Retinal pigment epithelial cell (primary cell): ENCODE results near the gene SYNGAP1.

ENCODE experiments used
- DNase-seq: peaks from one replicate; pipeline ENCODE4 v3.0.0-alpha.2; 2010; ENCODE audit warnings: low read depth
- H3K4me3 ChIP-seq: 2 replicates; pipeline ENCODE4 v1.5.1; 2011; ENCODE audit warnings: mild to moderate bottlenecking, low read length, control low read depth, moderate library complexity
- TF ChIP-seq, protein P1 (sequence below): conservative IDR thresholded peaks from 2 replicates; pipeline ENCODE4 v1.5.1; 2011; ENCODE audit warnings: low read depth, low read length, control low read depth, inconsistent platforms

The SYNGAP1 gene

GRCh38 chr6:33453393-33454008 is 33.6 kb downstream of the SYNGAP1 start:
- peak overlapping the region; percentile 89 for H3K4me3 ChIP-seq
- TF ChIP-seq, protein P1, sequence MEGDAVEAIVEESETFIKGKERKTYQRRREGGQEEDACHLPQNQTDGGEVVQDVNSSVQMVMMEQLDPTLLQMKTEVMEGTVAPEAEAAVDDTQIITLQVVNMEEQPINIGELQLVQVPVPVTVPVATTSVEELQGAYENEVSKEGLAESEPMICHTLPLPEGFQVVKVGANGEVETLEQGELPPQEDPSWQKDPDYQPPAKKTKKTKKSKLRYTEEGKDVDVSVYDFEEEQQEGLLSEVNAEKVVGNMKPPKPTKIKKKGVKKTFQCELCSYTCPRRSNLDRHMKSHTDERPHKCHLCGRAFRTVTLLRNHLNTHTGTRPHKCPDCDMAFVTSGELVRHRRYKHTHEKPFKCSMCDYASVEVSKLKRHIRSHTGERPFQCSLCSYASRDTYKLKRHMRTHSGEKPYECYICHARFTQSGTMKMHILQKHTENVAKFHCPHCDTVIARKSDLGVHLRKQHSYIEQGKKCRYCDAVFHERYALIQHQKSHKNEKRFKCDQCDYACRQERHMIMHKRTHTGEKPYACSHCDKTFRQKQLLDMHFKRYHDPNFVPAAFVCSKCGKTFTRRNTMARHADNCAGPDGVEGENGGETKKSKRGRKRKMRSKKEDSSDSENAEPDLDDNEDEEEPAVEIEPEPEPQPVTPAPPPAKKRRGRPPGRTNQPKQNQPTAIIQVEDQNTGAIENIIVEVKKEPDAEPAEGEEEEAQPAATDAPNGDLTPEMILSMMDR: no peak
- DNase-seq: no peak

- peak within 1 kb of the TSS; percentile 89 for H3K4me3 ChIP-seq
- TF ChIP-seq, protein P1: no peak
- peak; percentile 85 for DNase-seq
Measured at GRCh38 chr6:33454009-33454946, 34.4 kb downstream of the SYNGAP1 start, which contains the start of gene ZBTB9. TSS of gene ZBTB9 (plus strand) at chr6:33454576. CDS start at chr6:33455101, 525 bp downstream.

- TF ChIP-seq, protein P1: no peak
- no peak for DNase-seq
- H3K4me3 ChIP-seq: peak overlapping the region; percentile 89
Measured at GRCh38 chr6:33455051-33455450, 35.2 kb downstream of the SYNGAP1 start.

GRCh38 chr6:33456156-33456555 is 36.3 kb downstream of the SYNGAP1 start:
- TF ChIP-seq, protein P1: no peak
- H3K4me3 ChIP-seq: no peak overlapping the region
- DNase-seq: no peak

DNA sequence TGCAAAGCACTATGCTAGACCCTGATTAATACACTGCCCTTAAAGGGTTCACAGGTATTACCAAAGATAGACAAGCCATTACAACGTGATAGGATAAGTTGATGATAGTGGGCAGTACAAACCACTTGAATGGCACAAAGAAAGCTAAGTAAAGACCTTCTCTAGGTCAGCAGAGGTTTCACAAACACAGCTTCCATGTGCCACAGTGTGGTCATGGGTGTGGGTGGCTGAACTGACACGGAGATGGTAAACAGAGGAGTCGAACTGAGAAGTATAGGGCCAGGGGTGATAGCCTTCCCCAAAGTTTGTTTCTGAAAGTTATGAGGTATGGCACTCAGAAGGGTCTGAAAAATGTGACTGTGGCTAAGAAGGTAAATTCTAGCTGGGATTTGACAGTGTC is 38.8 kb downstream of the SYNGAP1 start:
- no peak overlapping the region for H3K4me3 ChIP-seq
- TF ChIP-seq, protein P1: no peak
- no peak for DNase-seq

DNA sequence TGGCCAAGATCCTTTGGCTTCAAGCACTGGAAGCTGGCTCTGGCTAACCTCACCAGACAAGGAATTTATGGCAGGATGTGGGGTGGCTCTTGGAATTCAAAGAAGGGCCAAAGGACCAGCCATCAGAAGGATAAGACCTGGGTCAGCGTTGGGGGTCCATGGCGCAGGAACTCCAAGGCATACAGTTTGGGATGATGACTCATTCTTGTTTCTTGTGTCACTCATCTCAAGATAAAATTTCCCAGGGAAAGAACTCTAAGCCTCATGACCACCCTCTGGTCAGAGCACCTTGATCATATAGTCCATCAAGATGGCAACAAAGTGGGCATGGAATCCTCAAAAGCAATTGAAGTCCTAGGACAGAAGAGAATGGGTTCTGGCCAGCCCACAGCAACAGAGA is 39.4 kb downstream of the SYNGAP1 start:
- TF ChIP-seq, protein P1: no peak
- DNase-seq: no peak
- H3K4me3 ChIP-seq: no peak overlapping the region
